CD14-positive monocyte (primary cell): ENCODE results near the gene CHURC1. TPM values are rescaled to one million over a fixed set of nuclear protein-coding genes. Genes with fewer than 3 reads are reported as not detected.

Experiments used
- DNase-seq, 3 donors: peaks; one replicate each; pipeline ENCODE4 v3.0.0-alpha.2; 2011 to 2022
- H2AFZ ChIP-seq: 2 replicates; pipeline ENCODE4 v1.6.0; 2012; ENCODE audit warnings: mild to moderate bottlenecking, low read depth, low read length, inconsistent platforms; ENCODE audit not compliant: insufficient read depth, poor library complexity, severe bottlenecking
- H3K27ac ChIP-seq, 2 donors: 1 replicate in 1 of 2; 2 replicates in 1 of 2; pipeline ENCODE4 v1.5.1; 2012 to 2013; ENCODE audit warnings: low read length in 2 of 2, control low read depth in 1 of 2, inconsistent platforms in 1 of 2, low read depth in 1 of 2, mild to moderate bottlenecking in 1 of 2
- H3K27me3 ChIP-seq, 2 donors: one replicate each; pipeline versions ENCODE4 v1.6.0 to v1.6.1; 2011 to 2013; ENCODE audit warnings: low read length in 2 of 2; ENCODE audit not compliant: control insufficient read depth in 2 of 2, insufficient read depth in 2 of 2
- H3K36me3 ChIP-seq, 2 donors: replicated peaks in 1 of 2; 1 replicate in 1 of 2; 2 replicates in 1 of 2; pipeline versions ENCODE4 v1.5.1 to v1.6.1; 2012 to 2013; ENCODE audit warnings: low read length in 2 of 2, control low read depth in 1 of 2, inconsistent platforms in 1 of 2, mild to moderate bottlenecking in 1 of 2; ENCODE audit not compliant: insufficient read depth in 2 of 2, control insufficient read depth in 1 of 2
- H3K4me1 ChIP-seq, 2 donors: 1 replicate in 1 of 2; 2 replicates in 1 of 2; pipeline versions ENCODE4 v1.5.1 to v1.6.1; 2012 to 2013; ENCODE audit warnings: low read length in 2 of 2, control low read depth in 1 of 2, inconsistent platforms in 1 of 2, mild to moderate bottlenecking in 1 of 2, moderate library complexity in 1 of 2; ENCODE audit not compliant: insufficient read depth in 2 of 2, control insufficient read depth in 1 of 2
- H3K4me2 ChIP-seq: replicated peaks from 2 replicates; pipeline ENCODE3; 2012; ENCODE audit warnings: low read length, moderate library complexity, mild to moderate bottlenecking; ENCODE audit not compliant: poor library complexity, severe bottlenecking; ENCODE audit errors: extremely low read depth
- H3K4me3 ChIP-seq, 3 experiments: fragments of 200-600 bp in 1 of 3; sonication (generic) in 1 of 3; replicated peaks in 1 of 3; 1 replicate in 2 of 3; 2 replicates in 1 of 3; pipeline ENCODE4 v1.5.1; 2011 to 2013; ENCODE audit warnings: low read length in 3 of 3, mild to moderate bottlenecking in 3 of 3, control low read depth in 2 of 3, low read depth in 2 of 3, inconsistent platforms in 1 of 3, moderate library complexity in 1 of 3
- H3K79me2 ChIP-seq: 2 replicates; pipeline ENCODE4 v1.6.0; 2012; ENCODE audit warnings: mild to moderate bottlenecking, control low read depth, inconsistent platforms, low read length, moderate library complexity; ENCODE audit not compliant: insufficient read depth
- H3K9ac ChIP-seq: 2 replicates; pipeline ENCODE4 v1.6.0; 2017; ENCODE audit warnings: low read length, mild to moderate bottlenecking; ENCODE audit not compliant: insufficient read depth, poor library complexity, severe bottlenecking
- H3K9me3 ChIP-seq, 2 donors: replicated peaks in 1 of 2; 1 replicate in 1 of 2; 2 replicates in 1 of 2; pipeline versions ENCODE4 v1.5.1 to v1.6.1; 2012 to 2013; ENCODE audit warnings: low read length in 2 of 2, control low read depth in 1 of 2; ENCODE audit not compliant: control insufficient read depth in 1 of 2, insufficient read depth in 1 of 2
- H4K20me1 ChIP-seq: 2 replicates; pipeline ENCODE4 v1.6.0; 2012; ENCODE audit warnings: mild to moderate bottlenecking, low read length, control low read depth, moderate library complexity; ENCODE audit not compliant: insufficient read depth
- H3K27ac Mint-ChIP-seq, 7 donors: one replicate each; pipeline ENCODE4 v1.8.0; 2020; ENCODE audit warnings: mild to moderate bottlenecking in 7 of 7, mixed read lengths in 7 of 7, moderate library complexity in 6 of 7, inconsistent platforms in 2 of 7
- H3K27me3 Mint-ChIP-seq, 3 donors: one replicate each; pipeline ENCODE4 v1.8.0; 2021 to 2022; ENCODE audit warnings: low read depth in 3 of 3, mild to moderate bottlenecking in 3 of 3, mixed read lengths in 3 of 3, moderate library complexity in 3 of 3, inconsistent platforms in 1 of 3
- H3K36me3 Mint-ChIP-seq, 2 donors: one replicate each; pipeline ENCODE4 v1.8.0; 2020; ENCODE audit warnings: mixed read lengths in 2 of 2, inconsistent platforms in 1 of 2, mild to moderate bottlenecking in 1 of 2
- H3K4me1 Mint-ChIP-seq: one replicate; pipeline ENCODE4 v1.8.0; 2020; ENCODE audit warnings: mild to moderate bottlenecking, mixed read lengths
- H3K4me3 Mint-ChIP-seq, 2 donors: one replicate each; pipeline ENCODE4 v1.8.0; 2020; ENCODE audit warnings: mild to moderate bottlenecking in 2 of 2, mixed read lengths in 2 of 2, moderate library complexity in 1 of 2
- H3K9me3 Mint-ChIP-seq, 7 donors: one replicate each; pipeline ENCODE4 v1.8.0; 2020 to 2022; ENCODE audit warnings: mixed read lengths in 7 of 7, mild to moderate bottlenecking in 6 of 7, moderate library complexity in 6 of 7, inconsistent platforms in 2 of 7
- WGBS: methylation state at CpG from one replicate; pipeline ENCODE4 v1.1.5; 2013; ENCODE audit warnings: missing lambda C conversion rate; ENCODE audit not compliant: insufficient coverage; 5-methylcytosine and 5-hydroxymethylcytosine counted together
- intact Hi-C, 2 donors: fragments of 100-400 bp; cut with micrococcal nuclease; formaldehyde crosslinking; loops; one replicate each; pipeline versions ENCODE4 v1.15.0 to v1.15.1; 2023
- polyA plus RNA-seq, 3 donors: library from polyadenylated mRNA; depleted of rRNA in 1 of 3; unstranded in 2 of 3; stranded (reverse) in 1 of 3; fragments of 300-500 nt in 2 of 3; fragments of >200 nt in 1 of 3; fragmentation: Illumina TruSeq in 2 of 3; gene quantifications; 1 replicate in 2 of 3; 2 replicates in 1 of 3; pipeline ENCODE4 v1.2.3, GENCODE V29; 2012 to 2021
- TF ChIP-seq, protein P1 (sequence below): fragments of 200-600 bp; IDR thresholded peaks from one replicate; pipeline ENCODE4 v1.8.0; 2022; ENCODE audit warnings: antibody characterized with exemption, mild to moderate bottlenecking

The CHURC1 gene
- polyA plus RNA-seq, 3 donors, result 31.1 to 98.3 (median 81.2) TPM

DNA sequence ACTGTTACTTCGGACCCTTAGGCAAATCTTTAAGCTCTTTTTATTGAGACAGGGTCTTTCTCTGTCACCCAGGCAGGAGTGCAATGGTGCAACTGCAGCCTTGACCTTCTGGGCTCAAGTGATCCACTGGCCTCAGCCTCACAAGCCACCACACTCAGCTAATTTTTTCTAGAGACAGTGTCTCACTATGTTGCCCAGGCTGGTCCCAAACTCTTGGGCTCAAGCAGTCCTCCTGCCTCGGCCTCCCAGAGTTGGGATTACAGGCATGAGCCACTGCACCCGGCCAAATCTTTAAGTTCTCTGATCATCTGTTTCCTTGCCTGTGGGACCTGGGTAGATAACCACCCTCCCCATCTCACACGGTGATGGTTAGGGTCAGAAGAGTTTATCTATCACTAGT, 30.6 kb downstream of the CHURC1 start:
- Histone ChIP-seq H3K36me3 (peaks cover 13 to 67% of the 10 kb centered on the region in 2 donors), H3K27me3 (no peaks in the 10 kb centered on the region), H3K9me3 (no peaks in the 10 kb centered on the region), H3K79me2 (no peaks in the 10 kb centered on the region), H3K4me3 (no peak overlapping the region), H3K4me2 (no peak overlapping the region), H3K4me1 (peaks cover 11 to 12% of the 10 kb centered on the region in 2 donors), H4K20me1 (peaks cover 30% of the 10 kb centered on the region), H2AFZ (no peak overlapping the region), H3K9ac (no peak overlapping the region), H3K27ac (no peak overlapping the region)
- TF ChIP-seq, protein P1, sequence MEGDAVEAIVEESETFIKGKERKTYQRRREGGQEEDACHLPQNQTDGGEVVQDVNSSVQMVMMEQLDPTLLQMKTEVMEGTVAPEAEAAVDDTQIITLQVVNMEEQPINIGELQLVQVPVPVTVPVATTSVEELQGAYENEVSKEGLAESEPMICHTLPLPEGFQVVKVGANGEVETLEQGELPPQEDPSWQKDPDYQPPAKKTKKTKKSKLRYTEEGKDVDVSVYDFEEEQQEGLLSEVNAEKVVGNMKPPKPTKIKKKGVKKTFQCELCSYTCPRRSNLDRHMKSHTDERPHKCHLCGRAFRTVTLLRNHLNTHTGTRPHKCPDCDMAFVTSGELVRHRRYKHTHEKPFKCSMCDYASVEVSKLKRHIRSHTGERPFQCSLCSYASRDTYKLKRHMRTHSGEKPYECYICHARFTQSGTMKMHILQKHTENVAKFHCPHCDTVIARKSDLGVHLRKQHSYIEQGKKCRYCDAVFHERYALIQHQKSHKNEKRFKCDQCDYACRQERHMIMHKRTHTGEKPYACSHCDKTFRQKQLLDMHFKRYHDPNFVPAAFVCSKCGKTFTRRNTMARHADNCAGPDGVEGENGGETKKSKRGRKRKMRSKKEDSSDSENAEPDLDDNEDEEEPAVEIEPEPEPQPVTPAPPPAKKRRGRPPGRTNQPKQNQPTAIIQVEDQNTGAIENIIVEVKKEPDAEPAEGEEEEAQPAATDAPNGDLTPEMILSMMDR, result no peak
- Mint-ChIP-seq H3K36me3 (peaks cover 51 to 55% of the 10 kb centered on the region in 2 donors), H3K9me3 (no peaks in the 10 kb centered on the region), H3K27me3 (peaks cover 0 to 2% (median 1%) of the 10 kb centered on the region in 3 donors), H3K4me3 (no peak overlapping the region), H3K4me1 (peaks cover 19% of the 10 kb centered on the region), H3K27ac (peak overlapping the region in 1 of 7 donors; percentile 13)
- intact Hi-C loops, result no loop called here
- DNase-seq, result no peak
- WGBS, result 100% methylated on average over 2 of the region's 4 CpGs

DNA sequence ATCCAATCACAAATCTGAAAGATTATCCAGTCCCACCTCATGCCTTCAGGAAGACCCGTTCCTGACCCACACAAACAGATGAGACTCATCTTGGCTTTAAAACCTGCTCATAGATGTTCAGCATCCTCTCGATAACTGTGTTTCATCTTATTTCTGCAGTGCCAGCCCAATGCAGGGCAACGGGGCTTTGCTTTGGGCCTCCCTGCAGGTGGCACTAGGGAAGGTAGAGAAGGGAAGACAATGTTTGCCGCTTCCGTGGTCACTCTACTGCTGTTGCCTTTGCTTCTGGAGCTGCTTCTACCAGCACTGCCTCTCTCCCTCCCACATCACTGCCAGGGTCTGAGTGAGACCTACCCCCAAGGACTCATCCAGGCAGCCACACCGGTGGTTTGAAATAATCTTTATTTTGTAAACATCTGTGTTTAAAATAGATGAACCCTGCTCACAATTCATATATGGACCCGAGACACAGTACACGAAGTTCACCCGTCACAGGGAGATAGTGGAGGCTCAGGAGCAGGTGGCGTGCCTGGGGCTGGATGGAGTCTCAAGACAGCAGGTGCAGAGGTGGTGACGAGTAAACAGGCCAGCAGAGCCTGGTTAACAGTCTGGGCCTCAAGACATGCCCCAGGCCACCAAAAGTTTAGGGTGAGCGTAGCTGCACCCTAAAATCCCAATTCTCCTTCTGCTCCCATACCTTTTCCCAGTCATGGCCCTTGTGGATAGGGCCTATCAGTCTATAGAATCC, 31.4 kb downstream of the CHURC1 start:
- intact Hi-C loops, result no loop called here
- peaks cover 46 to 49% of the 10 kb centered on the region in 2 donors for H3K36me3 Mint-ChIP-seq

More for the DNA sequence above, 31.4 kb downstream of the CHURC1 start:
- Mint-ChIP-seq H3K9me3 (no peaks in the 10 kb centered on the region), H3K4me3 (no peak overlapping the region), H3K27ac (peak overlapping the region in 1 of 7 donors; percentile 13), H3K27me3 (peaks cover 0 to 2% (median 1%) of the 10 kb centered on the region in 3 donors), H3K4me1 (peaks cover 19% of the 10 kb centered on the region)
- Histone ChIP-seq H3K4me2 (no peak overlapping the region), H3K27me3 (no peaks in the 10 kb centered on the region), H3K4me1 (peaks cover 11 to 12% of the 10 kb centered on the region in 2 donors), H3K79me2 (no peaks in the 10 kb centered on the region), H3K9me3 (no peaks in the 10 kb centered on the region), H3K9ac (no peak overlapping the region), H3K27ac (no peak overlapping the region), H3K4me3 (no peak overlapping the region), H3K36me3 (peaks cover 7 to 59% of the 10 kb centered on the region in 2 donors), H4K20me1 (peaks cover 24% of the 10 kb centered on the region), H2AFZ (no peak overlapping the region)
- no peak for DNase-seq
- WGBS, result 100% methylated on average over 7 of the region's 12 CpGs
- TF ChIP-seq, protein P1, result no peak
